Stimulated activated CD8-positive, alpha-beta memory T cell treated with anti-CD3 and anti-CD28 coated beads, Interleukin-15, amount 100 ng/mL, for 24 hours (primary cell): ENCODE data around the gene MAP2K5.

Experiments used
- DNase-seq: peaks from one replicate; pipeline ENCODE4 v3.0.0-alpha.2; 2020; ENCODE audit warnings: low read depth

Gene MAP2K5

DNA sequence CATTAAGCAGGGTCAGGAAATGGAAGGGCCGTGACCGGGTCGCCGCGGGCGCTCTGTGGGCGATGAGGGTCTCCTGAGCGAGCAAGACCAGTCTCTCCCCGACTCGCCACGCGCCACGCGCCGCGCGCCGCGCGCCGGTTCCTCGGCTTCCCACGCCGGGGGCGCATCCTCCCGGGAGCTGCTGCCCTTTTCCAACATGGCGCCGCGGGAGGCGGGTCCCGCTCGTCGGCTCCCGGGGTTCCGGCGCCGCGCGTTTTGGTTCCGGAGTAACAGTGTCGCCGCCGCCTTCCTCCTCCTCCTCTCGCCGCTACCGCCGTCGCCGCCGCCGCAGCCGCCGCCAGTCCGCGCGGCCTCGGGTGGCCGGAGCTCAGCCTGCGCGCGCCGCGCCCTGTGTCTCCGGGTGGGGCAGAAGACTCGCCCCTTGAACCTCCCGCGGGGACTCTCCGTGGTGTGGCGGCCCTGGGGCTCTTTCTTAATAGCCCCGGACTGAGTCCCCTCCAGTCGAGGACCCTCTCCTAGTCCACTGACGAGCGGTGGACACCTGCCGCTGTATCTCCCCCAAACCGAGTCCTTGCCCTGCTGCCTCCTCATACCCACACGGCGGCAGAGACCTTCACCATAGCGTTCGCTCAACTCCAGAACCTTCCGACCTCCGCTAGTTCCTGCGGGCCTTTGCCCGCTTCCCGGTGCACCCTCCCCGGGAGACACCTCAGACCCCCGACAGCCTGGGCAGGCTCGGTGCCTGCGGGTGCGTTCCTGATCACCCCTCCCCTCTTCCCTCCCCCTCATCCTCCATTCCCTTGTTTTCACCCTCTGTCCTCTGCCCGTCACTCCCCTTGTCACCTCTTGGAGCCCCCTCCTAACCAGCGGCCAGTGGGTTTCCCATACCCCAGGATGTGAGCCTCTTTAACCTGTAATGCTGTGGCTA, at the start of gene MAP2K5:
Gene MAP2K5, plus strand, starts transcription at position 284 of the 928 bp plus-strand sequence. Its CDS starts 633 bp downstream, at position 917.
- DNase-seq = peak; percentile 62

GRCh38 chr15:67495585-67495984, 46.9 kb upstream of the MAP2K5 start:
- DNase-seq = no peak

GRCh38 chr15:67501177-67501835, 41.2 kb upstream of the MAP2K5 start:
- DNase-seq = no peak

DNA sequence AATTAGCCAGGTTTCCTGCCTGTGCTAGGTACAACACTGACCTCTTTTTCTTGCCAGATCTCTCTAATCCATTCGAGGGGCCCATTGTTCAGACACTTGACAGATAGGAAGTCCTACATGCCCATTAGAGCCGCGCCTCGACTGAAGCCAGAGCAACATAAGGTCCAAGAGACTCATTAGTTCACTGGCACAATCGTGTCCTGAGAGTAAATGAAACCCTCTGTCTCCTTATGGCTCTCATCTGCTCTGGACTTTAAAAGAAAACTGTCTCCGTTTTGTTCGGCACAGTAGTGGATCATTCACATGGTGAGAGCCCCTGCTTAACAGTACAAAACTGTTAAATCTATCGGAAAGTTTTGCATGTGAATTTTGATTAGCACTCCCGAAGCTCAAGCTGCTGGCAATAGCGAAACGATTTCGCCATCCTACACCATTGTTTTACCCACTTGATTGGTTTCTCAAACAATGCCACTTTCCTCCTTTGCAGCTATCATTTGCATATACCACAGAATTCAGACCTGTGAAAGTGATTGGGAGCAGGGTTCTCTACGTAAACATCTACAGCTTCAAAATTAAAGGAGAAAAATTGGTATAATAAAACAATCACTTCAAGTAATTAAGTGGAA, 40.6 kb upstream of the MAP2K5 start:
- no peak for DNase-seq

- DNase-seq = no peak
These were observed 38.4 kb upstream of the MAP2K5 start for GRCh38 chr15:67504056-67504455.

DNA sequence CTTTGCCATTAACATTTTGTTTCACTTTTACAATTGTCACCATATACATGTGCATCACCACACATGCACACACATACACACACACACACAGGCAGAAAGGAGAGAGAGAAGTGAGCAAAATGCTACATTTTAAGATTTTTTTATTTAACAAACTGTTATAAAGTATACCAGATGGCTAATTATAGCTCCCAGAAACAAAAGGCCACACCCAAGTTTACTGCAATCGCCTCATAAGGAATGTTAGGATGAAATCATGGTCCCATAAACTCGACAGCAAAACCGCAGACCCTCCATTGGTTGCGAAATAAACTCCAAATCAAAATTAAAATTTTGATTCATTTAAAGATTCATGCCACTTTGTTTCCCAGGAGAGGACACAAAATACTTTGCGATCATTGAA, 37.7 kb upstream of the MAP2K5 start:
- DNase-seq = no peak

- no peak for DNase-seq
These were observed 36.6 kb upstream of the MAP2K5 start for GRCh38 chr15:67505675-67506572.

GRCh38 chr15:67506775-67507747, 35.4 kb upstream of the MAP2K5 start:
- DNase-seq = no peak

DNA sequence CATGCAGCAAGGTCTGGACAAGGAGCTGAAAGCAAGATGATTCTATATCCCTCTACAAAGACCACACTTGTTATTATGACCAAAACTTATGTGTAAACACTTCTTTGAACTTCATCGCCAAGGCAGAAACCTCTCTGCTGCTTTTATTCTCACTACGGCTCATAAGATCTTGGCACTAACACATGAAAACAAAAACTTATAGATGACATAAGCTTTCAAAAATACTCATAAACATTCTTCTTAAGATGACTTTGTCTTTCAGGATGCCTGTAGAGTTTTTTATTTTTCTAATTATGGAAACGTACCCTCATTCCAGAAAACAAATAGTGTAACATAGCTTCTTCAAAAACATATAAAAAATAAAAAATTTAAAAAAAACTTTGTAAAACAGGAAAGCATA, 34.1 kb upstream of the MAP2K5 start:
- no peak for DNase-seq

GRCh38 chr15:67509918-67510317, 32.6 kb upstream of the MAP2K5 start:
- no peak for DNase-seq

- no peak for DNase-seq
These were observed 31.8 kb upstream of the MAP2K5 start for GRCh38 chr15:67510597-67511190.

GRCh38 chr15:67511606-67512005, 30.9 kb upstream of the MAP2K5 start:
- DNase-seq = no peak

DNA sequence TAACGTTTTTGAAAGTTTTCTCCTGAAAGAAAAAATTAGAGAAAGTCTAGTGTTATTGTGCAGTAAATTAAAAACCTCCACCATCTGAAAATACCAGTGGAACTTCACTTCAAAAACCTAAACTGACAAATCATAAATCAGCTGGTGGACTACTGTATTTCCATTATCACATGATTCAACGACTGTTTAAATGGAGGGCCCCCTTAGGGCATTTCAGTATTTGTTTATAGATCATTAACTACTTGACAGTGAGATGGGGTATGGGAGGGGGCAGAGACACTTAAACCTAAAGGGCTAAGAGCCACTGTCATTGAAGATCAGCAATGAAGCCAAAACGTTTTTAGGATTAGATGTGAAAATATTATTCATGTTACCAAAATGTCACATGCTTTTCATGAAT, 30.4 kb upstream of the MAP2K5 start:
- DNase-seq = no peak

- DNase-seq = no peak
These were observed 29.4 kb upstream of the MAP2K5 start for GRCh38 chr15:67512933-67513714.

DNA sequence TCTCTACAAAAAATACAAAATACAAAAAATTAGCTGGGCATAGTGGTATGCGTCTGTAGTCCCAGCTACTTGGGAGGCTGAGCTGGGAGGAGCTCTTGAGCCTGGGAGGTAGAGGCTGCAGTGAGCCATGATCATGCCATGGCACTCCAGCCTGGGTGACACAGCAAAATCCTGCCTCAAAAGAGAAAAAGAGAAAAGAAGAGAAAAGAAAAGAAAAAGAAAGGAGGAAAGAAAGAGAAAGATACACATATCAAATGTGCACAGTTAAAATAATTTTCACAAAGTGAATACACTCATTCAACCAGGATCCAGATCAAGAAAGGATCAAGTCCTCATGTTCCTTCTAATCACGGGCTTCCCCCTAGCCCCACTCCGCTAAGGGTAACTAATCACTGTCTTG, 27.4 kb upstream of the MAP2K5 start:
- no peak for DNase-seq

DNA sequence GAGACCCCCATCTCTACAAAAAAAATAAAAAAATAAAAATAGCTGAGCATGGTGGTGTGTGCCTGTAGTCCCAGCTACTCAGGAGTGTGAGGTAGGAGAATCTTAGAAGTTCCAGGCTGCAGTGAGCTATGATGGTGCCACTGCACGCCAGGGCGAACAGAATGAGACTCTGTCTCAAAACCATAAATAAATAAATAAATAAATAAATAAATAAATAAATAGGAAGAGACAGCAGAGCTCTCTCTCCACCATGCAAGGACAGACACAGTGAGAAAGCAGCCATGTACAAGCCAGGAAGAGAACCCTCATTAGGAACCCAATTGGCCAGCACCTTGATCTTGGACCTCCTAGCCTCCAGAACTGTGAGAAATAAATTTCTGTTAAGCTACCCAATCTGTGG, 26.9 kb upstream of the MAP2K5 start:
- no peak for DNase-seq

DNA sequence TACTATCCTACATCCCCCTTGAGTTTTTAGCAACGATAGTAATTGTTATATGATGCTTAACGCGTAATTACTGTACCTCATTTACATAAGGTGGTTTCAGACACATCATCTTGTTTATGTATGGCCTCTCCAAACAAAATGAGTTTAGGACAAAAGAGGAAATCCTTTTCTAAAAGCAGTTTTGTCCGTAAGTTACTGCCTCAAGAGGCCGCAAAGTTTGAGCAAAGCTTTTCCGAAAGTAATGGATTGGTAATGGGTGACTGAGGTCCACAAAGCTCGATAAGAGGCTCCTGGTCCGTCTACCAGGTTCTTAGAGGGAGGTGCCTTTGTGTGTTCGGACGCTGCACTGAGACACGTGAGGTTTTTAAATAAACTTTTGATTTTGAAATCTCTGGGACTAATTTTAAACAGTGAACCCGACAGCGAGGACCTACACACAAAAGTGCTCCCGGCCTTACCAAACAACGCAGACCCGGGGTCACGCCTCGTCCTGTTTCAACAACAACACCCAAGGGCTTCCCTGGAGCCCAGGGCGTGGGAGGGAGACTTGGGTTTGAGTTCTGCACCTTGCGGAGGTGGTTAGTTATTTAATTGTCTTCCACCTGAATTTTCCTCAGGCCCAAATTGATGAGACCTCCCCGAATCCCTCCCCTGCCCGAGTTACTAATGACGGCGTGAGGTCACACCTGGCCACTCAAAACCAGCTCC, 22.0 kb upstream of the MAP2K5 start:
- DNase-seq = no peak

GRCh38 chr15:67521029-67521782, 21.3 kb upstream of the MAP2K5 start, which contains the start of gene C15orf61:
Gene C15orf61 (plus strand): TSS chr15:67521131. CDS start chr15:67521249, 118 bp downstream.
- DNase-seq = peak; percentile 66
